Epithelial cell of esophagus (primary cell): ENCODE data around the gene C20orf202.

Experiments
- DNase-seq: peaks from one replicate; pipeline ENCODE4 v3.0.0; 2010; ENCODE audit warnings: low read depth
- H3K4me3 ChIP-seq: 2 replicates; pipeline ENCODE4 v1.5.1; 2011; ENCODE audit warnings: mild to moderate bottlenecking, low read length, control low read depth
- TF ChIP-seq, protein P1 (sequence below): IDR thresholded peaks from 2 replicates; pipeline ENCODE4 v1.5.1; 2011; ENCODE audit warnings: low read depth, mild to moderate bottlenecking, low read length, control low read depth, inconsistent platforms; ENCODE audit not compliant: insufficient read depth; ENCODE audit errors: missing control alignments

The C20orf202 gene

DNA sequence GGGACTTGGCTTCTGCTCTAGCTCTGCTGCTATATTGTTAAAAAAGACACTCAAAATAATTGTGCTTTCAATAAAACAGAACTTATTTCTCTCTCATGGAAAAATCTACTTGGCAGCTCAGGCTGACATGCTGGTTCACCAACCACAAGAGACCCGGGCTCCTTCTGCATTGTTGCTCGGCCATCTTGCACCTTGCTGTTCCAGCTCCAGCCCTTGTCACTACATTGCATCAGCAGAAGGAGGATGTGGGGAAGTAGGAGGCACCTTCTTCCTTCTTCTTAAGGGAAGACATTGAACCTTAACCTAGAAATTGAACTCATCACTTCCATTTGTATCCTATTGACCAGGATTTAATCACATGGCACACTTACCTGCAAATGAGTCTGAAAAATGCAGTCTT is 6.6 kb upstream of the C20orf202 start:
- no peak overlapping the region for H3K4me3 ChIP-seq
- no peak for DNase-seq
- TF ChIP-seq, protein P1, sequence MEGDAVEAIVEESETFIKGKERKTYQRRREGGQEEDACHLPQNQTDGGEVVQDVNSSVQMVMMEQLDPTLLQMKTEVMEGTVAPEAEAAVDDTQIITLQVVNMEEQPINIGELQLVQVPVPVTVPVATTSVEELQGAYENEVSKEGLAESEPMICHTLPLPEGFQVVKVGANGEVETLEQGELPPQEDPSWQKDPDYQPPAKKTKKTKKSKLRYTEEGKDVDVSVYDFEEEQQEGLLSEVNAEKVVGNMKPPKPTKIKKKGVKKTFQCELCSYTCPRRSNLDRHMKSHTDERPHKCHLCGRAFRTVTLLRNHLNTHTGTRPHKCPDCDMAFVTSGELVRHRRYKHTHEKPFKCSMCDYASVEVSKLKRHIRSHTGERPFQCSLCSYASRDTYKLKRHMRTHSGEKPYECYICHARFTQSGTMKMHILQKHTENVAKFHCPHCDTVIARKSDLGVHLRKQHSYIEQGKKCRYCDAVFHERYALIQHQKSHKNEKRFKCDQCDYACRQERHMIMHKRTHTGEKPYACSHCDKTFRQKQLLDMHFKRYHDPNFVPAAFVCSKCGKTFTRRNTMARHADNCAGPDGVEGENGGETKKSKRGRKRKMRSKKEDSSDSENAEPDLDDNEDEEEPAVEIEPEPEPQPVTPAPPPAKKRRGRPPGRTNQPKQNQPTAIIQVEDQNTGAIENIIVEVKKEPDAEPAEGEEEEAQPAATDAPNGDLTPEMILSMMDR: no peak

DNA sequence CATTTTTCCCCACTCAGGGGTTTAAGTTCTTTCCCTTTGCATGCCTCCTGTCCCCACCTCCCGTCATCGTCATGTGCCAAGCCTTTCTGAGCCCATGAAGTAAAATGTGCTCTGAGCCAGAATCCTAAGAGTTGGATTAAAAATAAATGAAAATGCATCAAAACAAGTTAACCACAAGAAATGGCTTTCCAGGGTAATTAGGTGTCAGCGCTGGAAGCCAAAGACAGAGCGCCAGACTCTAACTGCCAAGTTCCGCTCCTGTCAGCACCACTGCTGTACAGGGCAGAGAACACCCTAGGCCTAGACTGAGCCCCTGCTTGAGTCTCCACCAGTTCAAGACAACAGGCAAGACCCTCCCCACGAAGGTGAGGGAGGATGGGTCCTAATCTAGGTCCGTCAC is 5.5 kb upstream of the C20orf202 start:
- no peak overlapping the region for H3K4me3 ChIP-seq
- DNase-seq: no peak
- TF ChIP-seq, protein P1: no peak

DNA sequence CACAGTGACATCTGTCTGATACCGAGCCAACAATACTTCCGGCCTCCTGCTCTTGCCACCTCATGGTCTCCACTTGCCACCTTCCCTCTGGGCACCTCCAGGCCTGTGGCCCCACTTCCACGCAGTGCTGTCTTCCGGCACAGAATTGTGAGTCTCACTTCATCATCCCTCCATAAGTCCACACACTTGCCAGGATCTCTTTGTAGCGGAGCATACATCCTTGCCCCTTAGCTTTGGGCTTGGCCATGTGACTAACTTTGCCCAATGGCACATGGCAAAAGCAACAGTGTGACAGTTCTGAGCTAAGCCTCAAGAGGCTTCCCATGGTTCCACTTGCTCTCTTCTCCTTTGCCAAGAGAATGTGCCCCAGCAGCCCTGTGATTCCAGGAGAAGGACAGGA is 4.5 kb upstream of the C20orf202 start:
- TF ChIP-seq, protein P1: no peak
- no peak overlapping the region for H3K4me3 ChIP-seq

DNA sequence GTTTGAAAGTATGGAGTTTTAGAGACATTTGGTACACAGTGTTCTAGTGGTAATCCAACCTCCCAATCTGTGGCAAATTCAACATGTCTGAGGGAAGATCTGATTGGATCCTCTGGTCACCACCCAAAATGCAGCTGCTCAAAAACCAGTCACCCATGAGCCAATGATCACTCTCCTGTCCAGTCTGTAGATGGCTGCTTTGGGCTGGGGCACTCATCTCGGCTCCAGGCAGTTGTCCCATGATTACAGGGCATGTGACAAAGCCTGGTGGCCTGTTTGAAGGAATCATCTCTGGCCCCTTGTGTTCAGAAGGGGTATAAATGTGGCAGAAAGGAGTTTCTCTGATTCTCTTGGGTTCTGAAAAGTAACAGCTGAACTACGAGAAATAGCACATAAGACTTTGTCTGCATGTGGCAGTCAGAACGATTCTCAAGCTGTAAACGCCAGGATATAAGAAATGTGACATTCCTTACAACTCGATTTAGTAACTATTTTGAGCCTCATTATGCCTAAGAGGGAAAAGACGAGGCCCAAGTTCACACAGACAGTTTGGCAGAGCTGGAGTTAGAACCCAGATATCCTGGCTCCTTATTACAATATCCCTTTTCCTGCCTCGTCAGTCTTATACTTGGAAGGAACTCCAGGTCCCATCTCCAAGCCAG is 3.9 kb upstream of the C20orf202 start:
- DNase-seq: no peak
- TF ChIP-seq, protein P1: no peak
- no peak overlapping the region for H3K4me3 ChIP-seq

More for the DNA sequence above, 4.5 kb upstream of the C20orf202 start:
- no peak for DNase-seq

DNA sequence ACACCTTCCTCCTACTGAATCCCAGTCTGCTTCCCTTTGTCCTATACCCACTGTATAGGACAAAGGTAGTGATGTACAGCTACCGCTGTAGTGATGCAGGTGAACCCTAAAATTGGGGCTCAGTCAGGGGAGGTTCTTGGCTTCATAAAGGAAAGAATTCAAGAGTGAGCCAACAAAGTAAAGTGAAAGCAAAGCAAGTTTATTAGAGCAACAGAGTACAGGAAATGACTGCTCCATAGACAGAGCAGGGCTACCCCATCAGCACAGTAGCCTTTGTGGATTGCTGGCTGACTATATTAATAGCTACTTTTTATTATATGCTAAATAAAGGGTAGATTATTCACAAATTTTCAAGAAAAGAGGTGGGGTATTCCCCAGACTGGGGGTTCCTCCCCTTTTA is 3.3 kb upstream of the C20orf202 start:
- no peak overlapping the region for H3K4me3 ChIP-seq
- TF ChIP-seq, protein P1: no peak
- DNase-seq: no peak

DNA sequence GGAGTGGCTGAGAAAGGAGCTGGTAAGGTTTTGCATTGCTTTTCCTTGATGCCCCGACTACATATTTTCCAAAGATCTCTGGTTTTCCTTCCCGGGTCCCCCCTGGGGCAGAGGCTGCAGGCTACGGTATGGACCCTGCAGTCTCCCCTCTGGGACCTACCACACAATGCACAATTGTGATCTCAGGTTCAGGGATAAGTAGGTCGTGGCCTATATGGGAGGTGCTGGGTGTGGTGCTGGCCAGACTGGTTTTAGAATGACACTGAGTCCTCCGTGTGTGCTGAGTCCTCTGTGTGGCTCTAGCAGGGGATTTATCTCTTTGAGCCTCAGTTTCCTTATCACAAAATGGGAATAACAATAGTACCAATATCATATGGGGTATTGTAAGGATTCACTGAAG is 376 bp downstream of the C20orf202 start:
- no peak overlapping the region for H3K4me3 ChIP-seq
- TF ChIP-seq, protein P1: no peak
- no peak for DNase-seq

DNA sequence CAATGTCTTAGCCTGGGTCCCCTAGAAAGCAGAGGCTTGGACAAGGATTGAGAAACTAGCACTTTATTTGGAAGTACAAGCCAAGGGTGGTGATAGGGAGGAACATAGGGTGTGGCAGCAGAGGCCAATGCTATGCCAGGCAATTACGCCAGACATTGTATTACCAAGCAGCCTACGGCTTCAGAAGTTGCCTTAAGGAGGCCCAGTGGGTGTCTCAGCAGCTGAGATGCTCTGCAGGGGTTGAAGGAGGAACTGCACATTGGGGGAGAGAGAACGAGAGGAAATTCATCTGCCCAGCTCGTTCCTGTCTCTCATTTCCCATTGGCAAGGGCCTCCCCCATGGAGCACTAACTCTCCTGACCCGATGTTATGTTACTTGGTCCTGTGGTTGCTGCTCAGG is 859 bp downstream of the C20orf202 start:
- TF ChIP-seq, protein P1: no peak
- DNase-seq: peak; percentile 27
- no peak overlapping the region for H3K4me3 ChIP-seq
